ENCODE results near the gene KDELR1. TPM values are rescaled to one million over a fixed set of nuclear protein-coding genes. Genes with fewer than 3 reads are reported as not detected.
A peak's percentile ranks its signal among the peaks of the same experiment; 100 is the strongest.

KDELR1 gene
- total and polyA plus RNA-seq, 2 of the 13 experiments (the other 11 are each of a cell fraction or from before 2014, with no cell fraction given), result 134 to 185 TPM

DNA sequence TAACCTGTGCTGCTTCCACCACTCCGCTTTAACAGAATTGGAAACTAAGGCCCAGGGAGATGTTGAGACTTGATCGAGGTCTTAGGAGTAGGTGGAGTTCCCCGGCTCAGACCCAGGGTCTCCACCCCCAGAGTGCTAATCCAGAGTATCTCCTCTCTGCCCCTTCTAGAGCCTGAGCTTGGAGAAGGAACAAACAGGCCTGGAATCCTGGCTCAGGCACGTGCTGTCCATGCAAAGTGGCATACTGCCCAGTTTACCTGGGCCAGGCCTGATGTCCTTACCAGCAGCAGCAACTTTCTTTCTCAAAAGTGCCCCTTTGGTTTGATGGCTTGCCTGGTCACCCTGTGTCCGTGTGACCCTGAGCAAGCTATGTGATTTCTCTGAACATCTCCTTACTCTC is 23.5 kb downstream of the KDELR1 start:
- H3K9ac ChIP-seq (ENCODE audit: insufficient read depth, low read depth, low read length), result no peak overlapping the region
- no peaks in the 10 kb centered on the region for H3K9me3 ChIP-seq (ENCODE audit: low read length)
- H3K4me2 ChIP-seq (ENCODE audit: low read depth, low read length), result no peak overlapping the region
- H3K36me3 ChIP-seq (replicated peaks in 1 of 2; ENCODE audit: control insufficient read depth in 1 of 2, insufficient read depth in 2 of 2, low read length in 2 of 2), result no peaks in the 10 kb centered on the region
- in situ Hi-C loops (cut with HindIII; ENCODE audit: extremely low pct_ligation_motif_present, low pct_unique_long_range_greater_than_20kb), result no loop called here
- WGBS (ENCODE audit: low lambda C conversion rate), result 30% methylated on average over 4 of the region's 5 CpGs
- no peaks in the 10 kb centered on the region for H4K20me1 ChIP-seq (ENCODE audit: insufficient read depth, low read length)
- no peaks in the 10 kb centered on the region for H3K27me3 ChIP-seq (ENCODE audit: control insufficient read depth in 1 of 2, insufficient read depth in 2 of 2, low read length in 2 of 2)
- H3K4me1 ChIP-seq (ENCODE audit: insufficient read depth, low read length), result peaks cover 55% of the 10 kb centered on the region
- H3K4me3 ChIP-seq (replicated peaks in 1 of 3; ENCODE audit: insufficient read depth in 1 of 3, low read depth in 2 of 3, low read length in 3 of 3), result no peak overlapping the region
- H3K27ac ChIP-seq (ENCODE audit: extremely low read length, insufficient read depth, low read length), result no peak overlapping the region
- intact Hi-C loops (cut with micrococcal nuclease; ENCODE audit: unreplicated experiment), result no loop called here
- ATAC-seq (no peak), FAIRE-seq (no peak), DNase-seq (ENCODE audit: low spot score) (no peak)
- no TSS peak for BruUV-seq (replicated peaks)
- ChIA-PET POLR2A (interaction anchor here (0.8 kb wide), 1 partner anchor 23 kb away, joined by 3 read pairs; no protein-coding TSS in a partner anchor), CTCF (ENCODE audit: low intra/inter-chr PET ratio, low total read pairs) (no interaction called here)
- TF ChIP-seq GLI4 (CRISPR knock-in tag; IDR thresholded peaks at IDR 0.05; ENCODE audit: borderline replicate concordance) (no peak), BHLHE40 (IDR thresholded peaks at IDR 0.05; ENCODE audit: low read length) (peak; percentile 70)
- no peaks in the 10 kb centered on the region for H3K79me2 ChIP-seq (ENCODE audit: insufficient read depth, low read length)
- H2AFZ ChIP-seq (ENCODE audit: low read length), result peak overlapping the region; percentile 54

DNA sequence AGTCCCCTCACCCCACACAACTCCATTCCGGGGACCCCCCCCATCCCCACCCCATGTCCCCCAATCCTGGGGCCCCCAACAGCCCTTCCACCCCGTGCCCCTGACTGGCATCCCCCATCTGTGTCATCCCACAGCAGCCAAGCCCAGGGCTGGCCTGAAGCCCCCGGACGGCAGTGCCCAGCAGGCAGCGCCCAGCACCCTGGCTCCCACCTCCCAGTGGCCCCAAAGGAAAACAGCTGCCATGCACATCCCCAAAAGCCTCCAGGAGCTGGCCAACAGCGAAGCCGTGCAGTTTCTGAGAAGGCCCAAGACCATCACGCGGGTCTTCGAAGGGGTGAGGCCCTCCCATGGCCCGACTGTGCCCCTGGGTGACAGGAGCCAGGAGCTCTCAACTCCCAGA is 25.7 kb downstream of the KDELR1 start:
- Histone ChIP-seq H3K4me2 (ENCODE audit: low read depth, low read length) (no peak overlapping the region), H3K4me1 (ENCODE audit: insufficient read depth, low read length) (peaks cover 44% of the 10 kb centered on the region), H3K4me3 (replicated peaks in 1 of 3; ENCODE audit: insufficient read depth in 1 of 3, low read depth in 2 of 3, low read length in 3 of 3) (no peak overlapping the region), H3K9ac (ENCODE audit: insufficient read depth, low read depth, low read length) (no peak overlapping the region), H3K79me2 (ENCODE audit: insufficient read depth, low read length) (no peaks in the 10 kb centered on the region), H3K27ac (ENCODE audit: extremely low read length, insufficient read depth, low read length) (no peak overlapping the region), H3K27me3 (ENCODE audit: control insufficient read depth in 1 of 2, insufficient read depth in 2 of 2, low read length in 2 of 2) (no peaks in the 10 kb centered on the region), H3K36me3 (replicated peaks in 1 of 2; ENCODE audit: control insufficient read depth in 1 of 2, insufficient read depth in 2 of 2, low read length in 2 of 2) (0 out of 5 replicates have a peak, but pooled peaks cover 0 to 2% of the 10 kb centered on the region in 2 experiments), H4K20me1 (ENCODE audit: insufficient read depth, low read length) (no peaks in the 10 kb centered on the region), H3K9me3 (ENCODE audit: low read length) (no peaks in the 10 kb centered on the region), H2AFZ (ENCODE audit: low read length) (no peak overlapping the region)
- ATAC-seq, result no peak
- TF ChIP-seq NKX3-1 (CRISPR knock-in tag; IDR thresholded peaks at IDR 0.05) (no peak), NCOR1 (IDR thresholded peaks at IDR 0.05; ENCODE audit: borderline replicate concordance, low read length) (no peak), SETDB1 (CRISPR knock-in tag; IDR thresholded peaks at IDR 0.05; ENCODE audit: borderline replicate concordance) (no peak)
- FAIRE-seq, result no peak
- POLR2A ChIA-PET, result no interaction called here
- DNase-seq (ENCODE audit: low spot score), result no peak
- 94% methylated on average over 9 of the region's 11 CpGs for WGBS (ENCODE audit: low lambda C conversion rate)
- in situ Hi-C loops (cut with HindIII; ENCODE audit: extremely low pct_ligation_motif_present, low pct_unique_long_range_greater_than_20kb), result no loop called here
- intact Hi-C loops (cut with micrococcal nuclease; ENCODE audit: unreplicated experiment), result no loop called here
- no TSS peak for BruUV-seq (replicated peaks)
- CTCF ChIA-PET (ENCODE audit: low intra/inter-chr PET ratio, low total read pairs), result no interaction called here

Measured in HepG2 (cell line).